Measurements from ENCODE around the gene FAM170B. TPM values are rescaled to one million over a fixed set of nuclear protein-coding genes. Genes with fewer than 3 reads are reported as not detected.

Gene FAM170B
- total RNA-seq, 1 donor from 2014 or later = not detected

GRCh38 chr10:49170632-49171325 is 37.0 kb upstream of the FAM170B start:
- Histone ChIP-seq H3K36me3 (ENCODE audit: control insufficient read depth, insufficient read depth, low read length) (no peaks in the 10 kb centered on the region), H3K4me3 (ENCODE audit: low read depth, low read length) (no peak overlapping the region), H3K27me3 (ENCODE audit: control insufficient read depth, insufficient read depth, low read length) (no peaks in the 10 kb centered on the region)
- DNase-seq (ENCODE audit: low read depth) (no peak), FAIRE-seq (no peak)
- TF ChIP-seq CTCF (IDR thresholded peaks at IDR 0.05; ENCODE audit: insufficient read depth, low read length, severe bottlenecking) = no peak

GRCh38 chr10:49169776-49170175 is 36.0 kb upstream of the FAM170B start:
- DNase-seq (ENCODE audit: low read depth) (no peak), FAIRE-seq (no peak)
- no peak for TF ChIP-seq CTCF (IDR thresholded peaks at IDR 0.05; ENCODE audit: insufficient read depth, low read length, severe bottlenecking)
- Histone ChIP-seq H3K4me3 (ENCODE audit: low read depth, low read length) (no peak overlapping the region), H3K36me3 (ENCODE audit: control insufficient read depth, insufficient read depth, low read length) (no peaks in the 10 kb centered on the region), H3K27me3 (ENCODE audit: control insufficient read depth, insufficient read depth, low read length) (peaks cover 2% of the 10 kb centered on the region)

- H3K4me3 ChIP-seq (ENCODE audit: low read depth, low read length) = no peak overlapping the region
- TF ChIP-seq CTCF (IDR thresholded peaks at IDR 0.05; ENCODE audit: insufficient read depth, low read length, severe bottlenecking) = no peak
- FAIRE-seq = no peak
- H3K27me3 ChIP-seq (ENCODE audit: control insufficient read depth, insufficient read depth, low read length) = peaks cover 2% of the 10 kb centered on the region
- no peak for DNase-seq (ENCODE audit: low read depth)
- H3K36me3 ChIP-seq (ENCODE audit: control insufficient read depth, insufficient read depth, low read length) = no peaks in the 10 kb centered on the region
Observed at GRCh38 chr10:49168831-49169500, 35.1 kb upstream of the FAM170B start.

GRCh38 chr10:49168171-49168540 is 34.3 kb upstream of the FAM170B start:
- peaks cover 2% of the 10 kb centered on the region for H3K27me3 ChIP-seq (ENCODE audit: control insufficient read depth, insufficient read depth, low read length)
- no peaks in the 10 kb centered on the region for H3K36me3 ChIP-seq (ENCODE audit: control insufficient read depth, insufficient read depth, low read length)
- FAIRE-seq = no peak
- no peak overlapping the region for H3K4me3 ChIP-seq (ENCODE audit: low read depth, low read length)
- DNase-seq (ENCODE audit: low read depth) = no peak
- no peak for TF ChIP-seq CTCF (IDR thresholded peaks at IDR 0.05; ENCODE audit: insufficient read depth, low read length, severe bottlenecking)

- FAIRE-seq (no peak), DNase-seq (ENCODE audit: low read depth) (no peak)
- no peak for TF ChIP-seq CTCF (IDR thresholded peaks at IDR 0.05; ENCODE audit: insufficient read depth, low read length, severe bottlenecking)
- Histone ChIP-seq H3K27me3 (ENCODE audit: control insufficient read depth, insufficient read depth, low read length) (peaks cover 2% of the 10 kb centered on the region), H3K4me3 (ENCODE audit: low read depth, low read length) (no peak overlapping the region), H3K36me3 (ENCODE audit: control insufficient read depth, insufficient read depth, low read length) (no peaks in the 10 kb centered on the region)
Observed at GRCh38 chr10:49167425-49168170, 33.8 kb upstream of the FAM170B start.

Data from bronchial epithelial cell (primary cell).